HG03159 (cell line): ENCODE results near the gene ADH4.
"Not testable (repeated sequence)": the region's sequence is repeated elsewhere in the genome, so short reads cannot be mapped to it uniquely, and the experiment has no call there.

ENCODE experiments used
- ATAC-seq: cut with Tn5 transposase; IDR thresholded peaks from one replicate; pipeline ENCODE4 v1.9.1; 2021; ENCODE audit warnings: mild to moderate bottlenecking, moderate library complexity; ENCODE audit not compliant: unreplicated experiment

The ADH4 gene

DNA sequence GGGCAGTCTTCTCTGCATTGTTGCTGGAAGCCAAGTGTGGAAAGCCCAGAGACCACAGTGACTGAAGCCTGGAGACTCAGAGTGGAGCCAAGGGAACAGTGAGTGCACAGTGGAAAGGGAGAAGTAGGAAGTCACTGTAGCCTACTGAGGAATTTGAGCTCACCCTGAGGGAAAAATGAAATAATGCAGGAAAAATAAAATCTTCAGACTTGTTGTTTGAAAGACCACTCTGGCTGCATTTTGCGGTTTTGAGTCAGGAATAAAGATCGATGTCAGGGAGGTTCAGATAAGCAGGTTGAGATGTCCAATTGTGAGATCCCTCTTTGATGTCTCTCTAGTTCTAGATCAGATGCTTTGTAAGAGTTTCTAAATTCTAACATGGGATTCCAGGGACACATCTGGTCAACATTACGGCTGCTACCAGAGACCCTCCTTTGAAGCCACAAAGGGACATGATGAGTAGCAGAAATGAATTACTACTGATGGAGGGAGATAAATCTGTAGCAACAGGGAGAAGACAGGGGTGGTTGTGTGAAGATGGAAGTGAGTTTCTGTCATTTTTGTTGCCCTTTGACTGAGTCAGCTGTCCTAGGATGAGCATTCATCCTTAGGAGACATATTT, 8.4 kb downstream of the ADH4 start:
- no peak for ATAC-seq

GRCh38 chr4:99134586-99134985, 9.5 kb downstream of the ADH4 start:
- ATAC-seq: no peak

DNA sequence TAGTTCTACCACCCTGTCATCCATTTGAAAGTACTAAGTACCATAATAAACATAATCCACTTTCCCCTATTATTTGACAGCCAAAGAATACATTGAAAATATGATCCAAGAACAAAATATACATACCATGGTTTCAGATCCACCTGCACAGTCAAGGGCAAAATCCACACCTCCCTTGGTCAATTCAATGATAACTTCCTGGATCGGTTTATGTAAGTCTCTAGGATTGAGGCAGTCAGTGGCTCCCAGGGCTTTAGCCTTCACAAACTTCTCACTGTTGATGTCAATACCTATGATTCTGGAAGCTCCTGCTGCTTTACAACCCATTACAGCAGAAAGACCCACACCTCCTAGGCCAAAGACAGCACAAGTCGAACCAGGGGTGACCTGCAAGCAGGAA, 12.7 kb downstream of the ADH4 start:
- ATAC-seq: no peak

DNA sequence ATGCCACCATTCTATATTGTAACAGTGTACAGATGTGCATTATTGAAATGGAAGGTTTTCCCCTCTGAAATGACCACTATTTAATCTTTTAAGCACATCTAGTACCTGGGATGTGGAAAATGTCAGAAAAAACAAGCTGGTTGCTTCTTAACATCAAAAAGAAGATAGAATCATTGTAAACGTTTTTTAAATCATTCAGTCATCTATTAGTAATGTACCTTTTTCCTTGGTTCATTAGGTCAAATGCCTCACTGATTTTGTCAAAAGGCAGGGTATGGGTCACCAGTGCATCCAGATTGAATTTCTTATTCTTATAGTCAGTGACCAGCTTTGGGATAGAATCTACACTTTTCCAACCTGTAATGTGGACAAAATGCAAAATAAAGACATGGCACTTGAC, 17.7 kb downstream of the ADH4 start:
- ATAC-seq: no peak

DNA sequence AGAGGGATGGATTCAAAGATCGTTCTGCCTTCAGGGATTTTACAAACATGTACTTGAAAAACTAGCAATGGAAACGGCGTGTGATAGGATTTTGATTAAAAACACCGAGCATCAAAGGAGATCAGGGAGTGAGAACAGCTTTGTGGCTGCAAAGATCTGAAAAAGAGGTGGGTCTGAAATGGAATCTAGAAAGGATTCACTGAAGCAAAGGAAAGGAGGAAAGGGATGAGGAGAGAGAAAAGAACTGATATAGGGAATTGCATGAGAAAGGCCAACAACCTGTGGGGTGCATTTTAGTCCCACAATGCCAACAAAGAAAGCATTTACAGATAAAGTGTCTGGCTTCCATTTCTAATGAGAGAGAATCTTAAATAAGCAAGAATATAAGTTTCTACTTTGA, 23.1 kb downstream of the ADH4 start:
- ATAC-seq: no peak

GRCh38 chr4:99120501-99120900, 23.6 kb downstream of the ADH4 start:
- no peak for ATAC-seq

- no peak for ATAC-seq
Measured at GRCh38 chr4:99117876-99118693, 26.0 kb downstream of the ADH4 start.

DNA sequence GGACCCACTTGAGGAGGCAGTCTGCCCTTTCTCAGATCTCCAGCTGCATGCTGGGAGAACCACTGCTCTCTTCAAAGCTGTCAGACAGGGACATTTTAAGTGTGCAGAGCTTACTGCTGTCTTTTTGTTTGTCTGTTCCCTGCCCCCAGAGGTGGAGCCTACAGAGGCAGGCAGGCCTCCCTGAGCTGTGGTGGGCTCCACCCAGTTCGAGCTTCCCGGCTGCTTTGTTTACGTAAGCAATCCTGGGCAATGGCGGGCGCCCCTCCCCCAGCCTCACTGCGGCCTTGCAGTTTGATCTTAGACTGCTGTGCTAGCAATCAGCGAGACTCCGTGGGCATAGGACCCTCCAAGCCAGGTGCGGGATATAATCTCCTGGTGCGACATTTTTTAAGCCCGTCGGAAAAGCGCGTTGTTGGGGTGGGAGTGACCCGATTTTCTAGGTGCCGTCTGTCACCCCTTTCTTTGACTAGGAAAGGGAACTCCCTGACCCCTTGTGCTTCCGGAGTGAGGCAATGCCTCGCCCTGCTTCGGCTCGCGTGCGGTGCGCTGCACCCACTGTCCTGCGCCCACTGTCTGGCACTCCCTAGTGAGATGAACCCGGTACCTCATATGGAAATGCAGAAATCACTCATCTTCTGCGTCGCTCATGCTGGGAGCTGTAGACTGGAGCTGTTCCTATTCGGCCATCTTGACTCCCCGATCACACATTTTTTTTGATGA, 26.8 kb downstream of the ADH4 start:
- not testable (repeated sequence) for ATAC-seq

DNA sequence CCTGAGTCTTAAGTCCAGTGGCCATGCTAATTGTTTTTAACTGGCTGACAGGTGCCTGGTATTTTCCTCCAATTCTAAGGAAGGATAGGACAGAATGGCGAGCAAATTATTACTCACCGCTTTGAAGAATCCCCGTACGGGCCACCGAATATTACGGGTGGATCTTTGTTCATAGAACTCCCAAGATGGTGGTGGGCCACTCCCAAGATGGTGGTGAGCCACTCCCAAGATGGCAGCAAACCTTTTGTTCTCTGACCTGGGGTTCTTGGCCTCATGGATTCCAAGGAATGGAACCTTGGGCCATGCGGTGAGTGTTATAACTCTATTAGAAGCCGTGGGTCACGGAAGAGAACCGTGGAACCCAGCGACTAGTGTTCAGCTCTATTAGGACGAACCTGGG, 34.8 kb downstream of the ADH4 start:
- not testable (repeated sequence) for ATAC-seq

- ATAC-seq: no peak
Measured at GRCh38 chr4:99104153-99104552, 39.9 kb downstream of the ADH4 start.

DNA sequence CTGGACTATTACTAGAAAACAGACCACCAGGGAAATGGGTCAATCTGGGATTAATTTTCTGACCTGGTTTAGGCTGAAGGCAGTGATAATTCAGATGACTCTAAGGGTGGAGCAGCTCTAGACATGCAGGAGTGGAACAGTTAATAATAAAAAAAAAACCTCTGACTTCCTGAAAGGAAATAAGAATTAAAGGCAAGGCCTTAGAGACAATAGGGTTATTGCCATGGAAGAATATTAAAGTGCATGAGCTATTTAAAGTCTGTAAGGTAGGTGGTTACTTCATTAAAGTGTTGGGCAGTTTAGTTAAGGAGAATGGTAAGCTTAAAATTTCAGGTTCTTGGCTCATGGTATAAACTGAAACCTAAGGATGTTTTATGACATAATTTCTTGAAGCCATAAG, 40.9 kb downstream of the ADH4 start:
- no peak for ATAC-seq

DNA sequence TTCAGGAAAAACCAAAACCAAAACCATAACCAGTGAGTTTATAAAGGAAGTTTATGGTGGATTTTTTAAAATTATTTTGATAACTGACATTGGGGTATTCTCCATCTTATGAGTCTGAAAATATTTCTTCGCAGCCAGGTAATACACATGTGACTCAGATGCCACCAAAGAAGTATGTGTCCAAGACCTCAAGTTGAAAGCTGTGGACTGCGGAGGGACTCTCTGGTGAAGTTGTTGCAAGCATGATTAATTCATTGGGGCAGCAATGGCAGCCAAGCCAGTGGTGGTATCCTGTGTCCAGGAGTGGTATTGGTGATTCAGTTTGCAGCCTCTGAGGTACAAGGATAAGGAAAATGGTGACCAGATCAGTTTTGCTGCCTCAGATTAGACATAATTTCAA, 41.5 kb downstream of the ADH4 start:
- no peak for ATAC-seq

DNA sequence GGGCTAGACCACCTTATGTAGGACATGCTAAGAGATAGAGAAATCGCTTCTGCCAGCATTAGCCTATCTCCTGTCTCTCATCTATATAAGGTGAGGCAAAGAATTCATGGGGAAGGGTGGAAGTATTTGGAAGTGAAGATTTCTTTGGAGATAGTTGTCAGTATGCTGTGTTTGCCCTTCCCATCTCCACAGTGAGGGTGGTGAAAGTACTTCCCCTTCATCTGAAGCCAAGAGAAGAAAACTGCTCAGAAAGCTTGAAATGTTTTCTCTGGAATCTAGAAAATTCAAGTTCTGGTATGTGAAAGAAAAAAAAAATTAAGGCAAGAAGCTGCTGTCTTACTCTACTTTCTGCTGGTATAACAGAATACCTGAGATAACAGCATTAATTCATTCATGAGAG, 43.2 kb downstream of the ADH4 start:
- no peak for ATAC-seq

DNA sequence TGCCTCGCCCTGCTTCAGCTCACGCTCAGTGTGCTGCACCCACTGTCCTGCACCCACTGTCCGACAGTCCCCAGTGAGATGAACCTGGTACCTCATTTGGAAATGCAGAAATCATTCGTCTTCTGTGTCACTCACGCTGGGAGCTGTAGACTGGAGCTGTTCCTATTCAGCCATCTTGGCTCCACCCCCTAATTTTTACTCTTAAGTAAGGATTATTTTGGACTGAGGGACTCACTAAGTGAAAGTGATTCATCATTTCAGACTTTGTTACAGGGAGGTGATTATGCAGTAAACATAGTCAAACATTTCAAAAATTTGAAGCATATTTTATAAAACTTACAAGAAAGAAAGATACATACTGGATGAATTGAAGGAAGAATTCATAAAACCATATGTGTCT, 44.3 kb downstream of the ADH4 start:
- ATAC-seq: not testable (repeated sequence)

DNA sequence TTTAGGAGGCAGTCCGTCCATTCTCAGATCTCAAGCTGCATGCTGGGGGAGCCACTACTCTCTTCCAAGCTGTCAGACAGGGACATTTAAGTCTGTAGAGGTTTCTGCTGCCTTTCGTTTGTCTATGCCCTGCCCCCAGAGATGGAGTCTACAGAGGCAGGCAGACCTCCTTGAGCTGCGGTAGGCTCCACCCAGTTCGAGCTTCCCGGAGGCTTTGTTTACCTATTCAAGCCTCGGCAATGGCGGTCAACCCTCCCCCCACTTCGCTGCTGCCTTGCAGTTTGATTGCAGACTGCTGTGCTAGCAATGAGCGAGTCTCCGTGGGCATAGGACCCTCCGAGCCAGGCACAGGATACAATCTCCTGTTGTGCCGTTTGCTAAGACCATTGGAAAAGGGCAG, 44.8 kb downstream of the ADH4 start:
- ATAC-seq: no peak

GRCh38 chr4:99091841-99092240, 52.3 kb downstream of the ADH4 start:
- not testable (repeated sequence) for ATAC-seq

DNA sequence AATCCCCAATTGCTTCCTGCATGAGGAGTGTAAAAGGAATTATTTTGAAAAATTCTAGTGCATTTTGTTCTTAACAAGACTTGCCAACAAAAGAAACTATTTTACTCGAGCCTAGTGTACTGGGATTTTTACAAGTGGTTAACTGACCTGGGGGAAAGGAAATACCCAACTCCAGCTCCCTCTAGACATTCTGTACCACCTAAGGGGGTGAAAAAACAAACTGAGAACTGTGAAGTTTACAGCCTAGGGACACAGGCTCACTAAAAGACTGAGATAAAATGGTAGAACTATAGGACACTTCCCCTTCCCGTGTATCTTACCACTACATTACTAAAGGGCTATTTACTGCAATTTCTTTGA, 52.9 kb downstream of the ADH4 start:
- ATAC-seq: no peak

GRCh38 chr4:99090481-99091215, 53.4 kb downstream of the ADH4 start:
- ATAC-seq: no peak

DNA sequence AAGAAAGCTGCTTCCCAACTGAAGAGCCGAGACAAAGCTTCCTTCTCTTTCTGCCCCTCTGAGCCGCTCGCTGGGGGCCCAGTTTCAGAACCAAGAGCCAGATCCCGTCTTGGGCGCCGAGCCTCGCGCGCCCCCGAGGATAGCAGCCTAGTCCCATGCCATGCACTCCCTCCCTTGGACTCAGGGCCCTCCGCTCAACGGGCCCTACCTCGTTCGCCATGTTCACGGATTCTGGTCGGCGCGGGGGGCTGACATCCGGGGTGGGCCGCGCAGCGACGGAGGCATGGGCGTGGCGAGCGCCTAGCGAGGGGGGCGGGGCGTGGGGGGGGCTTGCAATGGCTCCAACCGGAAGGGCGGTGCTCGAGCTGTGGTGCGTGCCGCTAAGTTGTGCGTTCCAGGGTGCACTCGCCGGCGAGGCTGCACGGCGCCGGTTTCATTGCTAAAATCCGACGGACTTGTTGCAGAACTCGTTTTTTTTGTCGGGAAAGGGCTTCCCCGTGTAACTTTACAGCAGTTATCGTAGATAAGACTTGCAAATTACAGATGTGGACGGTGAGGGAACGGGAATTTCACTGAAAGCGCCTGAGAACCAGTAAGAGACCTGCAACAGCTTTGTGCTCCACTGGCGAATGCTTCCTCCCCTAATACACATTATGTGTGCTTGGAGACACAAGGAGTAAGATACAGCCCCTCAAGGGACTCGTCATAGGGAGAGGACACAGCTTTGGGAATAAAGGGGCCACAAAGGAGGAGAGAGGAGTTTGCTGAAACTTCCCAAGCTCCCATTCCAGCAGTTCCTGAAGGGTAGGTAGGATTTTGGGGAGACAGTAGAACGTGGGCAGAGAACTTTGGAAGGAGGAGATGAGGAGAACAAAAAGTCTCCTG, 55.4 kb downstream of the ADH4 start, which contains the start of gene ADH5:
TSS of gene ADH5 (minus strand) at position 308 of the 885 bp plus-strand sequence. CDS start at position 220, 88 bp downstream.
- peak; percentile 96 for ATAC-seq

DNA sequence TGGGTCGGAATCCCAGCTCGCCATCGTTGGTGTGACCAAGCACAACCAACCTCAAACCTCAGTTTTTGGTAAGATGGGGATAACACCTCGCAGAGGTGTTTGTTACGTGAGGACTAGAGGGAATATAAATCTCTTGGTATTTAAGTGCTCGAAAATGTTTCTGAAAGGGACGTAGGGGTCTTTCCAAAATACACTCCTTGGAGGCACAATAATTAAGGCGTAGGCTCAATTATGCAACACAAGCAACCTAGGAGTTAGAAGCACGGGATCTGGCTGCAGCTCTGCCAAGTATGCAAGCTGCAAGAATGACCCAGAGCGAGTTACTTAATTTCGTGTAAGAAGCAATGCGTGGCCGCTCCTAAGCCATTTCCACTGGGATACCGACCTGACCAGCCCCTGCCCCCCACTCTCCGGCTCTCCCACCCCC, 56.1 kb downstream of the ADH4 start:
- ATAC-seq: peak; percentile 28
